ENCODE measurements around the gene PAPOLB.

- TF ChIP-seq CTCF (IDR thresholded peaks at IDR 0.05 in 4 of 5, conservative IDR thresholded peaks at IDR 0.05 in 1 of 5) (no peak), POLR2A (IDR thresholded peaks at IDR 0.05) (no peak)
These were observed 32.2 kb upstream of the PAPOLB start for GRCh38 chr7:4893929-4894475.
